Stimulated activated CD4-positive, alpha-beta T cell treated with anti-CD3 and anti-CD28 coated beads, Interleukin-15, amount 100 ng/mL, for 24 hours (primary cell): ENCODE results near the gene SLC22A1.

Source experiments
- DNase-seq: peaks from one replicate; pipeline ENCODE4 v3.0.0-alpha.2; 2020

SLC22A1 gene

DNA sequence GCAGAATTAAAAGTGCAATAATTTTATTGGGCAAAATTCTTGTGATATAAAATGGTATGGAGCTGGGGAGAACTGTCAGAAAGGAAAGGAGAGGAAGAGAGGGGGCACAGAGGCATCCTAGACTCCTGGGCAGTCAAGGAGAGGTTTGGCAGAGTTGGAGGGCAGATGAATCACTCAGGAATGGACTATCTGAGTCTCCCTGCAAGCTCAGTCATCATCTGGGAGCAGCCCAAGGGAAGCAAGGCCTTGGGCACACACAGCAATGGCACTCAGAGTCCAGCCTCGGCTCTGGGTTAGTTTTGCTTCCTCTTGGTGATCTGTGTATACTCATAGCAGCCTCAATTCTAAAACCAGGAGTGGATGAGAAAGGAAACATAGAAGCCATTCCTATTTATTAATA, 67.2 kb downstream of the SLC22A1 start:
- no peak for DNase-seq

DNA sequence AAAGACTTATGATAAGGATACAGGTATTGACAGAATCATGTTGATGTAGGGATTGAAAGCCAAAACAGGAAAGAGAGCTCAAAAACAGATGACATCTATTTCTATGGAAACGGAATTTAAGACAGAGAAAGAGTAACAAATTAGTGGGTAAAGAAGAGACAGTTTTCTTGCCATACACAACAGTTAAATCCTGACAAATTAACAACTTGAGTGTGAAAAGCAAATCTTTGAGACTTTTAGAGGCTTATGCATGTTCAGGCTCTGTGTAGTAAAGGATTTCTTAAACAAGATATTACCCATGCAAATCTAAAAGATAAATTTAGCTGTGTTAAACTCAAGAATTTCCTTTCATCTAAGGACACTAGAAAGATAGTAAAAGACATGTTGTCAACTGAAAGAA, 68.5 kb downstream of the SLC22A1 start:
- no peak for DNase-seq

DNA sequence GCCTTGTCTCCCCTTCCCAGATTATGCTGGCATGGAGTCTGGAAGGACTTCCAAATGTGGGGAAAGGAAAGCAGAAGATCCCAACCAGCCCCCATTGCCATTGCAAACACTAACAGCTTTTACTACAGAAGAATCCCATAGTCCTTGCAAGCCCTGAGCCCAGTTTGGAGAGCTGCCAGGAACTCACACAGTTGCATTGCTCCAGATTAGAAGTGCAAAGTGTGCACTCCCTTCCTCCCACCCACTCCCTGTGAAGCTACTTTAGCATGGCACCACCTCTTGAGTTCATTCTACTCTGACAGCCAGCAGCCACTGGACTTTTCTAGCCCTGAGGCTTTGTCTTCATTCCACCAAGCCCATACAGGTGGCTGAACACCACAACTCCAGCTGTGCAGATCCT, 69.4 kb downstream of the SLC22A1 start:
- no peak for DNase-seq

DNA sequence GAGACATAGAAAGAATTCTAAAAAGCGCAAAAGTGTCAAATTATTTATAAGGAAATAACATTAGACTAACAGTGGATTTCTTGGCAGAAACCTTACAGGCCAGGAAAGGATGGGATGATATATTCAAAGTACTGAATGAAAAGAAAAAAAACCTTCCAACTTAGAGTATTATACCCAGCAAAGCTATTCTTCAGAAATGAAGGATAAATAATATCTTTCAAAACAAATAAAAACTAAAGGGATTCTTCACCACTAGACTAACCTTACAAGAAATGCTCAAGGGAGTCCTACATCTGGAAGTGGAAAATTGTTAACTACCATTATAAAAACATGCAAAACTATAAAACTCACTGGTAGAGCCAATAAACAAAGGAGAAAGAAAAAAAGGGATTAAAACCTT, 71.2 kb downstream of the SLC22A1 start:
- no peak for DNase-seq

DNA sequence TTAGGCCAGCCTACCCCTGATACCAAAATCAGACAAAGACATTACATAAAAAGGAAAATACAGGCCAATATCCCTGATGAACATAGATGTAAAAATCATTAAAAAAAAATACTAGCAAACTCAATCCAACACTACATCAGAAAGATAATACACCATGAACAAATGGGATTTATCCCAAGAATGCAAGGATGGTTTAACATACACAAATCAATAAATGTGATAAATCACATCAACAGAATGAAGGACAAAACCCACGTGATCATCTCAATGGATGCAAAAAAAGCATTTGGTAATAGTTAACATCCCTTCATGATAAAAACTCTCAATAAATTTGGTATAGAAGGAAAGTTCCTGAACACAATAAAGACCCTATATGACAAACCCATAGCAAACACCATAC, 73.2 kb downstream of the SLC22A1 start:
- DNase-seq = no peak

DNA sequence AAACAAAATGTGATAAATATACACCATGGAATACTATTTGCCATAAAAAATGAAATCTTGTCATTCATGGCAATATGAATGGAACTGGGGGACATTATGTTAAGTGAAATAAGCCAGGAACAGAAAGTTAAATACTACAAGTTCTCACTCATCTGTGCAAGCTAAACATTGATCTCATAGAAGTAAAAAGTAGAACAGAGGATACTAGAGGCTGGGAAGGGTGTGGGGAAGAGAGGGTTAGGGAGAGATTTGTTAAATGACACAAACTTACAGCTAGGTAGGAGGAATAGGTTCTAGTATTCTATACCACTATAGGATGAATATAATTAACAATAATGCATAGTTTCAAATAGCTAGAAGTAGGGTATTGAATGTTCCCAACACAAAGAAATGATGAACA, 76.0 kb downstream of the SLC22A1 start:
- no peak for DNase-seq

DNA sequence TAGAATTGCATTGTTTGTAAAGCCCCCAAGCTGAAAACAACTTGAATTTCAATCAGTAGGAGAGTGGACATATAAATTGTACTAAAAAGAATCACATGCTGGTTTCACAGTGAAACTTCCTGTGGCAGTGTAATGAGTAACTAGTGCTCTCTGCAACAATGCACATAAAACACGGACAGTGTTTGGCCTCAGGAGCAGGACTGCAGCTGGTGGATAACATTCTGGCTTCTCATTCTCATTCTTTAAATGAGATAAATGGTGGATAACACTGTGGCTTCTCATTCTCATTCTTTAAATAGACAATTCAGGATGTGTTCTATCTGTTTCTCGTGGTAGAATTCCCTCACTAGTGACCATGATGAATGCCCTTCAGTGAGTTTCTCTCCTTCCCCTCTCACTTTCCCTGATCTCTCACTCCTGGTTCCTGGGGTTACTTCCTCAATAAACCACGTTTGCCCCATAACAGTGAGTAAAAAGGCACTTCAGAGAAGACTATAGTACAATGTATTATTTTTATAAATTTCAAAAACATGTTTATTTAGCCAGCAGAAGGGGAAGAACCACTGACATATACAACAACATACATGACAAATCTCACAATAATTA, 77.1 kb downstream of the SLC22A1 start:
- no peak for DNase-seq

DNA sequence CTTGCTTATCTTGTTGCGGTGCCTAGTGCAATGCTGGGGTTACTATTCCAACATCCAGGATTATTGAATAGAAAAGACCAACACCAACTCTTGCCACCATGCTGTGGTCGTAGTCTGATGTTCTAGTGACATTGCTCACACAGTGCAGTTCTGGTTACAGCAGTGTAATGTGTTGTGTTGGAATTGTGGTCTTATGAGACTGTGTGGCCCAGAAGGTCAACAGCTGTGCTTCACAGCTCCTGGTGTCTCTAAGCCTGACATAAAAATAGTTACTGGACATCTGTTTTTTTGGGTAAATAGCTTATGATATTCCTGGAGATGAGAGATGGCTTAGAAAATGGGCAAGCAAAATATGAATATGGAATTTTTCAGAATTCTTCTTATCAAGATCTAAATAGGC, 79.4 kb downstream of the SLC22A1 start:
- DNase-seq = no peak

DNA sequence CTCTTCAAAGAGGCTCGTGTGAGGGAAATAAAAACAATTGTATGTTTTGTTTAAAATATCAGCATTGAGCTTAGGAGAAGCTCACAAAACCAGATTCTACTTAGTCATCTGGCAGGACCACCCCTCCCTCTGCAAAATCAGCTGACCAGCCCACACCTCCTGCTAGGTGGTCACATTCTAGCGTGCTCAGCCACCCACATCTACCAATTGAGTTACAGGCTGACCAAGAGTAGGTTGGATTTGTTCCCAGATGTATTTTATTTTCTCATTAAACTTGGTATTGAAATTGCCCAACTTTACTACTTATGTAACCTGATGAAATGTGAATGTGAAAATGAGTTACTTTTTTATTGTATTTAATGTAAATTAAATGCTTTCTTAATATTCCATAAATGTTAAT, 80.8 kb downstream of the SLC22A1 start:
- DNase-seq = no peak

DNA sequence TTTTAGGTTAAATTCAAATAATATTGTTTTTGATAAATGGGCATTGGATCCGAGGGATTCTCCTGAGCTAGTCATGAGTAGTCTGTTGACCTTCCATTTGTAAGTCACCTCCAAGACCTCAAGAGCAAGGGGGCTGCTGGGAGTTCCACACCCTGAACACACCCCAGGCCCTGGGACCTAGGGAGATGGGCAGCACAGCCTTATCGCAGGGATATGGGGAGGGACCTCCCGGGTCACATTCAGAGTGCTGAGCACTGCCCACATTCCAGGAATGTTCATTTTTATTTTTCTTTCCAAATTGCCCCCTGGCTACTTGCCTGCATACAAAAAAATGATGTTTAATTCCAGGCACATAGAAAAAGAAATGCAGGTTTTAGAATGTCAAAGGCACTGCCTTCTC, 81.5 kb downstream of the SLC22A1 start:
- no peak for DNase-seq

DNA sequence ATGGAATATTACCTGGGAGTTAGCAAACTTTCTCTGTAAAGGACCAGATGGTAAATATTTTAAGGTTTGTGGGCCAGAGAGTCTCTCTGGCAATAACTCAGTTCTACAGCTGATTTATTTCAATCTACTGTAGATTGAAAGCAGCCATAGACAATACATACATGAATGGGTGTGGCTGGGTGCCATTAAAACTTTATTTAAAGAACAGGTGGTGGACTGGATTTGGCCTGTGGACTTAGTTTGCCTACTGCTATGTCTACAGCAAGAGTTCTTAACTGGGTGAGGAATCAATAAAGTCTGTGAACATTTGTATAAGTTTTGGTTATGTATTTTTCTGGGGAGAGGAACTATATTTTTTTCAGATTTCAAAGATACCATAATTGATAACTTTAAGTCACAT, 81.9 kb downstream of the SLC22A1 start:
- DNase-seq = no peak

DNA sequence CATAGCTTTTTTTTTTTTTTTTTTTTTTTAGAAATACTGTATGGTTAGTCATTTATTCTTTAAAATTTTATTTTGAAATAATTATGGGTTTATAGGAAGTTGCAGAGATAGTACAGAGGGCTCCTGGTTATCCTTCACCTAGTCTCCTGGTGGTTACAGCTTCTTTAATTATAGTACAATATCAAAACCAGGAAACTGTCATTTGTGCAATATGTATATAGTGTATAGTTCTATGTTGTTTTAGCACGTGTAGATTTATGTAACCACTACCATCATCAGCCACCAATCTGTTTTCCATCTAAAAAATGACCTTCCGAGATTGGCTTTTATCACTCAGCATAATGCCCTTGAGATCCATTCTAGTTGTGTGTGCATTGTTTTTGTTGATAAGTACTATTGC, 82.3 kb downstream of the SLC22A1 start:
- no peak for DNase-seq

DNA sequence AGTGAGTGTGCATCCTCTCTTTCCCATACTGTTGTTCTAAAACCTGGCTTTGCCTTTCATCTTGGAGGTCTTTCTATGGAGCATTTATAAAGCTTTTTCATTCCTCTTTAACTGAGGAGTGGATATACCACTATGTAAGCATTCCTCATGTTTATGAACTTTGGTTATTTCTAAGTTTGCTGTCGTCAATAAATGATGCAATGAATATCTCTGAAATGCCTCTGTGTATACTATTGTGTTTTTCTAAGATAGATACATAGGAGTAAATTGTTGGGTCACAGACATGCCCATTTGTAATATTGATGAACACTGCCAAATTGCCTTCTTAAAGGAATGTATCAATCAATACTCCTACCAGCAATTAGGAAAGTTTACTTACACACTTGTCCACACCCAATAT, 83.1 kb downstream of the SLC22A1 start:
- DNase-seq = no peak

DNA sequence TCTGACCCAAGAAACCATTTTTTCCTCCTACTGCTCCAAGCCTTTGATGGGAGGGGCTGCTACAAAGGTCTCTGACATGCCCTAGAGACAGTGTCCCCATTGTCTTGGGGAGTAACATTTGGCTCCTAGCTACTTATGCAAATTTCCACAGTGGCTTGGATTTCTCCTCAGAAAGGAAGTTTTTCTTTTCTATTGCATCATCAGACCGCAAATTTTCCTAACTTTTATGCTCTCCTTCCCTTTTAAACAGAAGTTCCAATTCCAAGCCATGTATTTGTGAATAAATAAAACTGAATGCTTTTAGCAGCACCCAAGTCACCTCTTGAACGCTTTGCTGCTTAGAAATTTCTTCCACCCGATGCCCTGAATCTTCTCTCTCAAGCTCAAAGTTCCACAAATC, 86.0 kb downstream of the SLC22A1 start:
- no peak for DNase-seq
